Omental fat pad (tissue), 4 donors: ENCODE data around the gene ADRB1. TPM values are rescaled to one million over a fixed set of nuclear protein-coding genes. Genes with fewer than 3 reads are reported as not detected.

Experiments used
- ATAC-seq: fragments of 150-250 bp; one replicate; pipeline ENCODE4 v1.9.1; 2016; ENCODE audit warnings: mild to moderate bottlenecking, moderate library complexity; ENCODE audit not compliant: low FRiP score
- DNase-seq: peaks from one replicate; pipeline ENCODE4 v3.0.0-alpha.2; 2019; ENCODE audit warnings: low spot score
- CTCF ChIP-seq, 3 donors: fragments of 450-650 bp; IDR thresholded peaks; one replicate each; pipeline ENCODE4 v1.5.1; 2016 to 2017; ENCODE audit warnings: antibody characterized with exemption in 3 of 3, mild to moderate bottlenecking in 3 of 3, moderate library complexity in 2 of 3
- total RNA-seq, 4 donors: library from RNA; depleted of rRNA; stranded (reverse); fragments of >200 nt; gene quantifications; one replicate each; pipeline ENCODE4 v1.1.0, GENCODE V29; 2016

ADRB1 gene
- total RNA-seq, 4 donors from 2014 or later, result 4.3 to 16.7 (median 6.4) TPM

- no peak for TF ChIP-seq CTCF (IDR thresholded peaks at IDR 0.05)
- ATAC-seq (no peak), DNase-seq (no peak)
Observed at GRCh38 chr10:114081911-114082583, 38.4 kb downstream of the ADRB1 start.

- no peak for TF ChIP-seq CTCF (IDR thresholded peaks at IDR 0.05)
- no peak for DNase-seq
- ATAC-seq, result no peak
Observed at GRCh38 chr10:114083040-114083439, 39.4 kb downstream of the ADRB1 start.

- TF ChIP-seq CTCF (IDR thresholded peaks at IDR 0.05), result no peak
- DNase-seq (no peak), ATAC-seq (no peak)
Observed at GRCh38 chr10:114084215-114084614, 40.5 kb downstream of the ADRB1 start.

- ATAC-seq (no peak), DNase-seq (no peak)
- no peak for TF ChIP-seq CTCF (IDR thresholded peaks at IDR 0.05)
Observed at GRCh38 chr10:114087255-114087654, 43.6 kb downstream of the ADRB1 start.

GRCh38 chr10:114087655-114088054 is 44.0 kb downstream of the ADRB1 start:
- ATAC-seq (no peak), DNase-seq (no peak)
- no peak for TF ChIP-seq CTCF (IDR thresholded peaks at IDR 0.05)

GRCh38 chr10:114094795-114095194 is 51.1 kb downstream of the ADRB1 start:
- TF ChIP-seq CTCF (IDR thresholded peaks at IDR 0.05), result no peak
- DNase-seq, result no peak
- no peak for ATAC-seq

- DNase-seq (no peak), ATAC-seq (no peak)
- no peak for TF ChIP-seq CTCF (IDR thresholded peaks at IDR 0.05)
Observed at GRCh38 chr10:114095559-114096337, 52.1 kb downstream of the ADRB1 start.
